K562 treated with DMSO at 1 percent for 12 hours (cell line): ENCODE data around the gene RAPGEF5. TPM values are rescaled to one million over a fixed set of nuclear protein-coding genes. Genes with fewer than 3 reads are reported as not detected.

ENCODE experiments used
- total RNA-seq: library from RNA; unstranded; fragments of 300-600 nt; gene quantifications from 2 replicates; pipeline ENCODE4 v1.2.3, GENCODE V29; 2022; ENCODE audit not compliant: insufficient read depth

The RAPGEF5 gene
- 0.42 TPM in 1 of 2 replicates, not detected in the other for total RNA-seq

GRCh38 chr7:22356701-22357310 is at the start of gene RAPGEF5:
RAPGEF5 (minus strand) TSS chr7:22357154; CDS start chr7:22357060, 94 bp downstream.

Other genes with a start within 250 kb of the RAPGEF5 start
- gene STEAP1B, start 143.0 kb upstream of the RAPGEF5 start, total RNA-seq = 12.8 and 18.3 TPM in 2 replicates